Activated T-cell treated with anti-CD3 and anti-CD28 coated beads for 24 hours (primary cell): Measurements from ENCODE around the gene TCERG1.

Source experiments
- DNase-seq: peaks from one replicate; pipeline ENCODE4 v3.0.0-alpha.2; 2020; ENCODE audit warnings: low read depth

The TCERG1 gene

DNA sequence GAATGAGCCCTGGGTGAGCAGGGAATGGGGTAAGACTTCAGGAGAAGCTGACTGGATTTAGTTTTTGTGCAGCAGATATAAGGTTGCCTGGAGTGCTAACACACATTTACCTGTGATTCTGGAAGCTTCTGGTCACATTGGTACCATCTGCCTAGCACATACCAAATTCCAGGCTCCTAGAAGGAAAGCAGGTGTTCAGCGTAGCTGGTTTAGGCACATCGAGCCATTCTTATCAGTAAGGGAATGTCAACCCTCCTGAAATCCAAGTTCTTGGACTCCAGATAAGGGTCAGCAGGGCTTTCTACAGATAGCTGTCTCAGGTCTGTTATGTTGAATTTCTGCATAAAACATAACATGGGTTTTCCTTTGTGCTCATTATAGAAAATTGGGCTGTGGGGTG is 10.3 kb downstream of the TCERG1 start:
- no peak for DNase-seq

DNA sequence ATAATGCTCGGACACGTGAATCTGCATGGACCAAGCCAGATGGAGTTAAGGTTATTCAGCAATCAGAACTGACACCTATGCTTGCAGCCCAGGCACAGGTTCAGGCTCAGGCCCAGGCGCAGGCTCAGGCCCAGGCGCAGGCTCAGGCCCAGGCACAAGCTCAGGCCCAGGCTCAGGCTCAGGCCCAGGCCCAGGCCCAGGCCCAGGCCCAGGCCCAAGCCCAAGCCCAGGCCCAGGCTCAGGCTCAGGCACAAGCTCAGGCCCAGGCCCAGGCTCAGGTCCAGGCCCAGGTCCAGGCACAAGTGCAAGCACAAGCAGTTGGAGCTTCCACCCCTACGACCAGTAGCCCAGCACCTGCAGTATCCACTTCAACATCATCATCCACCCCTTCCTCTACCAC is 11.8 kb downstream of the TCERG1 start:
- DNase-seq = no peak

DNA sequence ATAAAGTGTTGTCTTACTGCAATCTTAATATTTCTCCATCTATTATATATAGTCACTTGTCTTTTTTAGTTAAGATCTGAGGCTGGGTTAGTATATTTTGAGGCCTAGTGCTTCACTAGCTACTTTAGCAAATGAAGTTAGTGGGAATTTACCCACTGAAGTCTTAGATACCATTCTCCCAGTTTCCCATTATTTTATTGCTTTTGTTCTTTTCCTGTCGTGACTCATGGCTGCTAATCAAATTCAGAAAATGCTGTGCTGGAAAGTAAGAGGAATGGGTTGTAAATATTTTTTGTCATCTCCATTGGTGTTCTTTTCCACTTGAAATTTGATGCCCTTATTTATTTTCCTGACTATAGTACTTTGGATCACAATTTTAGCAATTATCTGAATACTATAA is 14.2 kb downstream of the TCERG1 start:
- no peak for DNase-seq

GRCh38 chr5:146463446-146463845 is 16.3 kb downstream of the TCERG1 start:
- no peak for DNase-seq

DNA sequence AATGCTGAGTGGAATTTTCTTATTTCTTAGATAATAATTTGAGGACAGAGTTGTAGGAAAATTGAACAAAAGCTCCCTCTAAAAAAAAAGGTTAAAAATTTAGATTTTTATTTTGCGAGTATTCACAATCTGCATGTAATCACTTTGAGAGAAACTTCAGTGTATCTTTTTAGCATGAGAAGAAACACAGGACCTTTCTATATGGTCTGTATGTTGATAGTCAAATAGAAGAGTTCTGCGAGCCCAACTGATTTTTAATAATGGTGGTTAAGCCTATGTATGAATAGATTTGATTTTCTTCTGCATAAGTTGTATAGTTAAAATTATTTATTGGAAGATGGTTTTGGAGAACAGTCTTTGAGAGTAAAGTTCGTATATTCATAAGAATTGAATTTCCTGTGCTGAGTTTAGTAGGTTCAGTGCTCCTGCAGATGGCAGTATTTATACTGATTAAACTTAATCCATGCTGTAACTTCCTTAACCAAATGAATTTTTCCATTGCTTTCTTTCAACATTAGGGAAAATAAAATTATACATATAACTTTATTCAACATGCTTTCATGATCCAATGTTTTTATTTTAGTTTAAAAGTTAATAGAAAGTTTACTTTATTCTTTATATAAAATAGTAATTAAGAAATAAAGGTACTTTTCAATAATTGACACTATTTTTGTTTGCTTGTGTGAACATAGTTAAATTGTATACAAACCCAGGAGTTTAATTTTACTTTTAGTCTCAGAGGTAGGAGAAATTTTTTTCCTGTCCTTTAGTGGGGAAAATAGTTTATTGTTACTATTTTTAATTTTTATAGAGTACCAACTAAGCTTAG is 19.6 kb downstream of the TCERG1 start:
- DNase-seq = no peak

- DNase-seq = no peak
These were observed 20.6 kb downstream of the TCERG1 start for GRCh38 chr5:146467760-146468159.

DNA sequence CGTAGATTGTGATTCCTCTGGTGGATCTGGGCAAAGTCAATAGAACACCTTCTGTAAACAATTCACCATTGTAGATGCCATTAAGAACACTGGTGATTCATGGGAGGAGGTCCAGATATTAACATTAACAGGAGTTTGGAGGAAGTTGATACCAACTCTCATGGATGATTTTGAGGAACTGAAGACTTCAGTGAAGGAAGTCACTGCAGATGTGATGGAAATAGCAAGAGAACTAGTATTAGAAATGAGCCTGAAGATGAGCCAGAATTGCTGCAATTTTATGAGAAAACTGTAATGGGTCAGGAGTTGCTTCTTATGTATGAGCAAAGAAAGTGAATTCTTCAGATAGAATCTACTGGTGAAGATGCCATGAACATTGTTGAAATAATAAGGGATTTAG is 26.9 kb downstream of the TCERG1 start:
- no peak for DNase-seq

- DNase-seq = no peak
These were observed 28.2 kb downstream of the TCERG1 start for GRCh38 chr5:146475190-146475780.

DNA sequence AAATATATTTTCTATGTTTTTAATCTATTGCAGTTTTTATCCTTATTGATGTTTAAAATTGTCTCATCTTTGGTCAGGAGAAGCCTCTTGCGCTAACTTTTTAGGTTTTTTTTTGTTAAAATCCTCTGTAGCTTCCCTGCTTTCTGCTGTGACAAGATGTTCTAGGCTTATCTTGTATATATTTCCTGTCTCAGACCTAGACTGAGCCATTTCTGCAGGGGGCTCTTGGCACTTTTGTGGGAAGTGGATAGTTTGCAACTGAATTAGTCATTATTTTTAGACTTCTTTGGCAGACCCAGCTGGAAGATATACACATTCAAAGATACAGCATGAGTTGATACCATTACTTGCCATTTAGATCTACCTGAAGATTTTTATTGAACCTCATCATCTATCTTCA is 28.8 kb downstream of the TCERG1 start:
- DNase-seq = no peak

DNA sequence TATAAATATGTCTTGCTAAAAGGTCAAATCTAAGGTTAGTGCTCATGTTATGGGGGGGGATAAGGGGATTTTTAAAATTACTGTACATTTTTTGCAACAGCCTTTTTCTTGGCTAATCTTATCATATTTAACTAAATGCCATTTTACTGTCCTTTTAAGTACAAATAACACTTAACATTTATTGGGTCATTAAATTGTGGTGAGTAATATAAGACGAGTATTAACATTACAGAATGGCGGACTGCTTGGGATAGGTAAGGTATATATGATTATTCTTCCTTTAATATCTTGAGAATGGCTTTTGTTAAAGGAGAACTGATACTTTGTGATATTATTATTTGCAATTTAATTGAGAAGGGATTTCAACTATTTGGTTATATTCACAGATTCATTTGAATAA is 35.6 kb downstream of the TCERG1 start:
- DNase-seq = no peak

DNA sequence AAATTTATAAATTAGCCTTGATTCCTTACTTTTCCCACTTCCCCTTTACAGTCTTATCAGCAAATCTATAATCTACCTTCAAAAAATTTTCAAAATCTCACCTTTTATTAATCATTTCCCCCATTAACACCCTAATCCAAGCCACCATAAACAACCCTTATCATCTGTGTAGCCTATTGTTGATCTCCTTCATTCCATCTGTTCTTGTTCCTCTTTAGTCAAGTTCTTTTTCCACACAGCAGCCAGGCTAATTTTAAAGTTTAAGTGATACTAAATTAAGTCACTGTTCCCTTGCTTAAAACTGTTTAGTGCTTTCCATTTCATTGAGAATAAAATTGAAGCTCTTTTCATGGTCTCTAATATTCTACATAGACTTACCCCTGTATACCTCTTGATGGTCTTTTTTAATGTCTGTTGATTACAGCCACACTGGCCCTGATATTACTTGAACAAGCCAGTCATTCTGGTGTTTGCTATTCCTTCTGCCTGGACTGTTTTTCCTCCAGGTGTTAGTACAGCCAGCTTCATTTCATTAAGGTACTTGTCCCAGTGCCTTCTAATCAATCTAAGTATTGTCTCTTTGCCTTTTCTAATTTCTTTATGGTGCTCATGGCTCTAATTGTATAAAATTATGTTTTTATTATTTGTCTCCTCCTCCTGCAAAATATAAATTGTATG is 37.7 kb downstream of the TCERG1 start:
- no peak for DNase-seq

- no peak for DNase-seq
These were observed 43.1 kb downstream of the TCERG1 start for GRCh38 chr5:146490089-146490843.

GRCh38 chr5:146494656-146495055 is 47.5 kb downstream of the TCERG1 start:
- no peak for DNase-seq

DNA sequence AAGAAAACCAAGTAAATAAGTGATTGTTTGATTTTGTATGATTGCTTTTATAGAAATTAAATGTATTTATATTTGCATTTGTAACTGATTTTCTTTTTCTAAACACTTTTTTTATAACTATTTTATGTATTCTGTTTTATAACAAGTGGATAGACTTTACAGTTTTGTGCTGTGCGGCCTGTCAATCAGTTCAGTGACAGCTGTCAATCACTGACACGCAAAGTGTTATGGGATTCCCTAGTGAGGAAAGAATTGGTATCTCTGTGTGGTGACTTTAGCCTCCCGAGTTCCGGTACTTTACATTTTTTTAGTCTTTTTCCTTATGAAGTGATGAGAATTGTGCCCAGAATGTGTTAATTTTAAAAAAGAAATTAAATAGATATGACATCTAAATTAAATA is 52.5 kb downstream of the TCERG1 start:
- no peak for DNase-seq

GRCh38 chr5:146507428-146507827 is 60.3 kb downstream of the TCERG1 start:
- DNase-seq = no peak

- no peak for DNase-seq
These were observed 63.5 kb downstream of the TCERG1 start for GRCh38 chr5:146510559-146511125.

DNA sequence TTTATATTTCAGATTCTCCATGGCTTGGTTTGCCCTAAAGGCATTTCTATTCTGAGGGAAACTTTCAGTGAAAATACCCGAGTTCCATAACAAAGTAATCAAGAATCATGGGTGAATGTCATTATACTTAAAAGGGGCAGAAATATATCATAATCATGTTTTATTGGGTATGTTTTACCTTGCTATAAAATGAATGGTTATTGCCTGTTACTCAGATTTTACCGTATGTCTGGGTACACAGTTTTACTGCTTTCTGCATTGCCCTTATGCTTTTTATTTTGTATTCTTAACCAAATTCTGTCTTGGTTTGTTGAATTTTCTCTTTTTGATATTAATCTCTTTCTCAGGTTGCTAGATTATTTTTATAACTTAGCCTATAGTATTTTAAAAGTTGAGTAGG is 66.3 kb downstream of the TCERG1 start:
- DNase-seq = no peak

GRCh38 chr5:146514575-146514974 is 67.4 kb downstream of the TCERG1 start:
- no peak for DNase-seq

DNA sequence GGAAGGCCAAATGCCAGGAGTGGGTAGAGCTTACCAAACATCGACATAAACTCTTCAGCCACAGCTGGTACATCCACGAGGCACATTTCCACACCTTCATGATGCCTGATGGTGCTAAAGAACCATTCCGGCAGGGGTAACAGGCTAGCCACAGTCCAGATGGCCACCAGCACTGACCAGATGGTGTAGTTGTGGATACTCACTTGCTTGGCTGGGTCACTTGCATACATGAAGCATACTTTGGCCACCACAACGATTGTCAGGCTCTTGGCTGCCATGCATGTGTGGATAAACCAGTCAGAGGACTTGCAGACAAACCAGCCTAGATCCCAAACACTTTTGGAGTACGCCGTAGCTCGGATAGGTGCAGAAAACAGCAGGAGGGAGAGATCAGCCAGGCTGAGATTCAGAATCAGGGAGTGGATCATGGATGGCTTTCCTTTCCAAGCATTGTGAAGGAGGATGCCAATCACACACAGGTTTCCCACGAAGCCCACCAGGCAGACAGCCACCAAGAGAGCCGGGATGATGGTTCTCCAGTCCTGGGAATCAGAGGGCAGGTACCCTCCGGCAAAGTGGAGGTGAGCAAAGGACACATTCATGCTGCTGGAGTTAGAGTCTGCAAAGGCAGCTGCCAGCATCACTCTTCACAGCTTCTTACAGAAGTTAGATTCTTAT is 68.5 kb downstream of the TCERG1 start:
- DNase-seq = no peak

DNA sequence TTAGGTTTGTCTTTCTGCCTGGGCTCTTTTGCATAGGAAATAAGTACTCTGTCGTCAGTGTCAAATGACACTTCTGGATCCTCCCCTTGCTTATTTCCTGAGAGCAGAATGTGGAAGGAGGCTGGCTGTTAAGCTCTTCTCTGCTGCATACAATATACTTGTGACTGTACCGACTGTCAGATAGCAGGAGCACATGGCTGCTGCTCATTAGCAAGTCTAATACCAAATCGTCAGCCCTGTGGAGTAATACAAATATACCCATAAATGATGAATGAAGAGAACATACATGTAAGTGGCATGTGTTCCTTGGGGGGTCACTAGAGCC is 69.0 kb downstream of the TCERG1 start, which contains the start of gene GPR151:
Gene GPR151, minus strand, starts transcription at position 40 of the 325 bp plus-strand sequence. CDS start 77 bp downstream, outside the sequence.
- DNase-seq = no peak

DNA sequence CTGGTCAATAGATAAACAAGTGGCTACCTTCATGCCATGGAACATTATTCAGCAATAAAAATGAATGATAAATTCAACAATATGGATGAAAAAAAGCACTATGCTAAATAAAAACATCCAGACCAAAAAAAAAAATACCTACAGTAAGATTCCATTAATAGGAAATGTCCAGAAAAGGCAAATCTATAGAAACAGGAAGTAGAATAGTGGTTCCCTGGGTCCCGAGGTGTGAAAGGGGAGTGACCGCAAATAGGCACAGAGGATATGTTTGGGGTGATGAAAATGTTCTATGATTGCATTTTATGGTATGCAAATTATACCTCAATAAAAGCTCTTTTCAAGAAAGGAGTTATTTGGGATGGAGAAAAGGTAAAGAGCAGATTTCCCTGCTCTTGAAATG is 72.4 kb downstream of the TCERG1 start:
- DNase-seq = no peak

- no peak for DNase-seq
These were observed 73.6 kb downstream of the TCERG1 start for GRCh38 chr5:146520731-146521130.
